Liver (tissue), 9 donors: ENCODE results near the gene EGLN1. TPM values are rescaled to one million over a fixed set of nuclear protein-coding genes. Genes with fewer than 3 reads are reported as not detected.

Source experiments
- DNase-seq: peaks from one replicate; pipeline ENCODE4 v3.0.0-alpha.2; 2017; ENCODE audit warnings: low spot score
- H3K27ac ChIP-seq, 2 donors: one replicate each; pipeline ENCODE4 v1.7.0; 2013; ENCODE audit warnings: inconsistent platforms in 2 of 2, low read length in 2 of 2, control low read depth in 1 of 2, low read depth in 1 of 2, mild to moderate bottlenecking in 1 of 2
- H3K27me3 ChIP-seq, 4 donors: one replicate each; pipeline versions ENCODE4 v1.6.1 to v1.7.0; 2013; ENCODE audit warnings: low read length in 3 of 4, inconsistent platforms in 1 of 4, mild to moderate bottlenecking in 1 of 4, moderate library complexity in 1 of 4; ENCODE audit not compliant: control insufficient read depth in 4 of 4, insufficient read depth in 4 of 4
- H3K36me3 ChIP-seq, 4 donors: one replicate each; pipeline versions ENCODE4 v1.6.1 to v1.7.0; 2013; ENCODE audit warnings: low read length in 3 of 4, mild to moderate bottlenecking in 3 of 4, low read depth in 1 of 4, moderate library complexity in 1 of 4; ENCODE audit not compliant: control insufficient read depth in 4 of 4, insufficient read depth in 3 of 4
- H3K4me1 ChIP-seq, 4 donors: one replicate each; pipeline versions ENCODE4 v1.6.1 to v1.7.0; 2013; ENCODE audit warnings: low read length in 3 of 4, mild to moderate bottlenecking in 3 of 4, moderate library complexity in 1 of 4; ENCODE audit not compliant: control insufficient read depth in 4 of 4, insufficient read depth in 4 of 4
- H3K4me3 ChIP-seq, 3 donors: one replicate each; pipeline versions ENCODE4 v1.6.1 to v1.7.0; 2013; ENCODE audit warnings: low read length in 3 of 3, control low read depth in 1 of 3, low read depth in 1 of 3, mild to moderate bottlenecking in 1 of 3
- H3K9ac ChIP-seq, 2 donors: one replicate each; pipeline ENCODE4 v1.7.0; 2013; ENCODE audit warnings: low read length in 2 of 2, mild to moderate bottlenecking in 2 of 2, moderate library complexity in 2 of 2, control low read depth in 1 of 2, low read depth in 1 of 2
- H3K9me3 ChIP-seq, 4 donors: one replicate each; pipeline versions ENCODE4 v1.6.1 to v1.7.0; 2013; ENCODE audit warnings: low read length in 3 of 4; ENCODE audit not compliant: control insufficient read depth in 4 of 4
- EGR1 ChIP-seq, 2 donors: IDR thresholded peaks; 2 replicates each; pipeline ENCODE4 v1.6.1; 2016 to 2018; ENCODE audit warnings: antibody characterized with exemption in 2 of 2, low read depth in 2 of 2
- FOXA1 ChIP-seq: IDR thresholded peaks from 2 replicates; pipeline ENCODE4 v1.6.1; 2016; ENCODE audit warnings: antibody characterized with exemption
- FOXA2 ChIP-seq: IDR thresholded peaks from 2 replicates; pipeline ENCODE4 v1.6.1; 2016; ENCODE audit warnings: antibody characterized with exemption
- GABPA ChIP-seq, 2 donors: IDR thresholded peaks in 1 of 2; conservative IDR thresholded peaks in 1 of 2; 2 replicates each; pipeline ENCODE4 v1.6.1; 2016; ENCODE audit warnings: antibody characterized with exemption in 2 of 2, mild to moderate bottlenecking in 1 of 2, moderate library complexity in 1 of 2
- HNF4A ChIP-seq, 2 donors: conservative IDR thresholded peaks; 2 replicates each; pipeline ENCODE4 v1.6.1; 2016; ENCODE audit warnings: antibody characterized with exemption in 2 of 2, mild to moderate bottlenecking in 2 of 2
- HNF4G ChIP-seq: IDR thresholded peaks from 2 replicates; pipeline ENCODE4 v1.6.1; 2016; ENCODE audit warnings: antibody characterized with exemption
- JUND ChIP-seq, 2 donors: IDR thresholded peaks; 2 replicates each; pipeline ENCODE4 v1.6.1; 2016; ENCODE audit warnings: antibody characterized with exemption in 2 of 2
- NR2F2 ChIP-seq: IDR thresholded peaks from 2 replicates; pipeline ENCODE4 v1.6.1; 2016; ENCODE audit warnings: antibody characterized with exemption
- RAD21 ChIP-seq, 2 donors: IDR thresholded peaks; 2 replicates each; pipeline ENCODE4 v1.6.1; 2016; ENCODE audit warnings: antibody characterized with exemption in 2 of 2, mild to moderate bottlenecking in 2 of 2
- RXRA ChIP-seq, 2 donors: IDR thresholded peaks; 2 replicates each; pipeline ENCODE4 v1.6.1; 2017 to 2018; ENCODE audit warnings: antibody characterized with exemption in 2 of 2, mild to moderate bottlenecking in 1 of 2
- SP1 ChIP-seq: IDR thresholded peaks from 2 replicates; pipeline ENCODE4 v1.6.1; 2018; ENCODE audit warnings: antibody characterized with exemption, mild to moderate bottlenecking
- TAF1 ChIP-seq: conservative IDR thresholded peaks from 2 replicates; pipeline ENCODE4 v1.6.1; 2016; ENCODE audit warnings: antibody characterized with exemption, mild to moderate bottlenecking
- YY1 ChIP-seq: IDR thresholded peaks from 2 replicates; pipeline ENCODE4 v1.6.1; 2016; ENCODE audit warnings: antibody characterized with exemption, mild to moderate bottlenecking
- WGBS: extraction: QIAGEN DNeasy Blood & Tissue Kit; methylation state at CpG from one replicate; pipeline ENCODE4 v1.1.7; 2013; 5-methylcytosine and 5-hydroxymethylcytosine counted together
- polyA plus RNA-seq, 2 donors: library from polyadenylated mRNA; stranded (reverse) in 1 of 2; unstranded in 1 of 2; fragments of 200-250 nt in 1 of 2; fragments of >200 nt in 1 of 2; fragmentation: Nextera tagmentation in 1 of 2; extraction: Ambion mirVana in 1 of 2; gene quantifications; one replicate each; pipeline versions ENCODE4 v1.2.1 to v1.2.3, GENCODE V29; 2013 to 2015
- total RNA-seq, 2 donors: library from RNA; depleted of rRNA; stranded (reverse); fragments of >200 nt; gene quantifications; one replicate each; pipeline ENCODE4 v1.2.3, GENCODE V29; 2014
- TF ChIP-seq, protein P1 (sequence below): IDR thresholded peaks from 2 replicates; pipeline ENCODE4 v1.6.1; 2016; ENCODE audit warnings: antibody characterized with exemption
- TF ChIP-seq, protein P2 (sequence below): fragments of 150-350 bp; IDR thresholded peaks from 2 replicates; pipeline ENCODE4 v1.5.1; 2017; ENCODE audit warnings: improper control_type of control experiment, low read depth, low read length; ENCODE audit not compliant: missing input control
- TF ChIP-seq, protein P3 (sequence below): IDR thresholded peaks from 2 replicates; pipeline ENCODE4 v1.6.1; 2016; ENCODE audit warnings: antibody characterized with exemption
- TF ChIP-seq, protein P4 (sequence below): IDR thresholded peaks from 2 replicates; pipeline ENCODE4 v1.6.1; 2016; ENCODE audit warnings: antibody characterized with exemption, mild to moderate bottlenecking
- TF ChIP-seq, protein P5 (sequence below): IDR thresholded peaks from 2 replicates; pipeline ENCODE4 v1.6.1; 2016; ENCODE audit warnings: antibody characterized with exemption
- donor health status: healthy.
- donor health status: healthy.
- donor health status: healthy.
- donor health status: healthy.
- donor health status: healthy.

EGLN1 gene
- total and polyA plus RNA-seq, 4 donors = 7.2 to 44.8 (median 22.2) TPM

DNA sequence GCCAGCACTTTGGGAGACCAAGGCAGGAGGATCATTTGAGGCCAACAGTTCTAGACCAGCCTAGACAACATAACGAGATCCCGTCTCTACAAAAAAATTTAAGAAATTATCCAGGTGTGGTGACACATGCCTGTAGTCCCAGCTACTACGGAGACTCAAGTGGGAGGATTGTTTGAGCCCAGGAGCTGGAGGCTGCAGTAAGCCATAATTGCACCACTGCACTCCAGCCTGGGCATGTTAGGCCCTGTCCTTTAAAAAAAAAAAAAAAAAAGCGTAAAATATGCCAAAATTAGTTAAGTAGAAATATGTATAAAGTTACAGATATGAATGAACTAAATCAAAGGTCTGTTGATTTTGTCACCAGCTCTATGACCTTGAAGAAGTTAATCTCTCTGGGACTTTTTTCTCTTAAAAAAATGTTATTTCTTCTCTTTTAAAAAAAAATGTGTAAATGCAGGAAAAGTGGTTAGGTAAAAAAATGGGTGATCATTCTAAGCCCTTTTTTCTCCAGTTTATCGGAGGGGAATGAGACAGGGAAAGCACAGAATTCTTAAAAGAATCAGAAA is 7.0 kb downstream of the EGLN1 start:
- H3K9me3 ChIP-seq = no peaks in the 10 kb centered on the region
- H3K4me1 ChIP-seq = peaks cover 14 to 43% (median 25%) of the 10 kb centered on the region in 4 donors
- no peaks in the 10 kb centered on the region for H3K27me3 ChIP-seq
- no peak overlapping the region for H3K9ac ChIP-seq
- no peak for DNase-seq
- no peak for TF ChIP-seq SP1
- TF ChIP-seq HNF4G = no peak
- TF ChIP-seq, protein P1, sequence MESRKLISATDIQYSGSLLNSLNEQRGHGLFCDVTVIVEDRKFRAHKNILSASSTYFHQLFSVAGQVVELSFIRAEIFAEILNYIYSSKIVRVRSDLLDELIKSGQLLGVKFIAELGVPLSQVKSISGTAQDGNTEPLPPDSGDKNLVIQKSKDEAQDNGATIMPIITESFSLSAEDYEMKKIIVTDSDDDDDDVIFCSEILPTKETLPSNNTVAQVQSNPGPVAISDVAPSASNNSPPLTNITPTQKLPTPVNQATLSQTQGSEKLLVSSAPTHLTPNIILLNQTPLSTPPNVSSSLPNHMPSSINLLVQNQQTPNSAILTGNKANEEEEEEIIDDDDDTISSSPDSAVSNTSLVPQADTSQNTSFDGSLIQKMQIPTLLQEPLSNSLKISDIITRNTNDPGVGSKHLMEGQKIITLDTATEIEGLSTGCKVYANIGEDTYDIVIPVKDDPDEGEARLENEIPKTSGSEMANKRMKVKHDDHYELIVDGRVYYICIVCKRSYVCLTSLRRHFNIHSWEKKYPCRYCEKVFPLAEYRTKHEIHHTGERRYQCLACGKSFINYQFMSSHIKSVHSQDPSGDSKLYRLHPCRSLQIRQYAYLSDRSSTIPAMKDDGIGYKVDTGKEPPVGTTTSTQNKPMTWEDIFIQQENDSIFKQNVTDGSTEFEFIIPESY = no peak
- TF ChIP-seq RXRA (IDR thresholded peaks at IDR 0.05) = no peak
- no peak for TF ChIP-seq NR2F2
- no peak for TF ChIP-seq JUND (IDR thresholded peaks at IDR 0.05)
- no peak for TF ChIP-seq HNF4A (conservative IDR thresholded peaks at IDR 0.05)
- TF ChIP-seq FOXA2 = no peak
- TF ChIP-seq GABPA (IDR thresholded peaks at IDR 0.05 in 1 of 2, conservative IDR thresholded peaks at IDR 0.05 in 1 of 2) = no peak
- TF ChIP-seq RAD21 (IDR thresholded peaks at IDR 0.05) = no peak
- TF ChIP-seq, protein P2, sequence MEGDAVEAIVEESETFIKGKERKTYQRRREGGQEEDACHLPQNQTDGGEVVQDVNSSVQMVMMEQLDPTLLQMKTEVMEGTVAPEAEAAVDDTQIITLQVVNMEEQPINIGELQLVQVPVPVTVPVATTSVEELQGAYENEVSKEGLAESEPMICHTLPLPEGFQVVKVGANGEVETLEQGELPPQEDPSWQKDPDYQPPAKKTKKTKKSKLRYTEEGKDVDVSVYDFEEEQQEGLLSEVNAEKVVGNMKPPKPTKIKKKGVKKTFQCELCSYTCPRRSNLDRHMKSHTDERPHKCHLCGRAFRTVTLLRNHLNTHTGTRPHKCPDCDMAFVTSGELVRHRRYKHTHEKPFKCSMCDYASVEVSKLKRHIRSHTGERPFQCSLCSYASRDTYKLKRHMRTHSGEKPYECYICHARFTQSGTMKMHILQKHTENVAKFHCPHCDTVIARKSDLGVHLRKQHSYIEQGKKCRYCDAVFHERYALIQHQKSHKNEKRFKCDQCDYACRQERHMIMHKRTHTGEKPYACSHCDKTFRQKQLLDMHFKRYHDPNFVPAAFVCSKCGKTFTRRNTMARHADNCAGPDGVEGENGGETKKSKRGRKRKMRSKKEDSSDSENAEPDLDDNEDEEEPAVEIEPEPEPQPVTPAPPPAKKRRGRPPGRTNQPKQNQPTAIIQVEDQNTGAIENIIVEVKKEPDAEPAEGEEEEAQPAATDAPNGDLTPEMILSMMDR = no peak
- TF ChIP-seq, protein P3, sequence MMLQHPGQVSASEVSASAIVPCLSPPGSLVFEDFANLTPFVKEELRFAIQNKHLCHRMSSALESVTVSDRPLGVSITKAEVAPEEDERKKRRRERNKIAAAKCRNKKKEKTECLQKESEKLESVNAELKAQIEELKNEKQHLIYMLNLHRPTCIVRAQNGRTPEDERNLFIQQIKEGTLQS = no peak
- no peak for TF ChIP-seq FOXA1
- TF ChIP-seq EGR1 (IDR thresholded peaks at IDR 0.05; ENCODE audit: low read depth in 2 of 2) = no peak
- no peak for TF ChIP-seq YY1
- TF ChIP-seq, protein P4, sequence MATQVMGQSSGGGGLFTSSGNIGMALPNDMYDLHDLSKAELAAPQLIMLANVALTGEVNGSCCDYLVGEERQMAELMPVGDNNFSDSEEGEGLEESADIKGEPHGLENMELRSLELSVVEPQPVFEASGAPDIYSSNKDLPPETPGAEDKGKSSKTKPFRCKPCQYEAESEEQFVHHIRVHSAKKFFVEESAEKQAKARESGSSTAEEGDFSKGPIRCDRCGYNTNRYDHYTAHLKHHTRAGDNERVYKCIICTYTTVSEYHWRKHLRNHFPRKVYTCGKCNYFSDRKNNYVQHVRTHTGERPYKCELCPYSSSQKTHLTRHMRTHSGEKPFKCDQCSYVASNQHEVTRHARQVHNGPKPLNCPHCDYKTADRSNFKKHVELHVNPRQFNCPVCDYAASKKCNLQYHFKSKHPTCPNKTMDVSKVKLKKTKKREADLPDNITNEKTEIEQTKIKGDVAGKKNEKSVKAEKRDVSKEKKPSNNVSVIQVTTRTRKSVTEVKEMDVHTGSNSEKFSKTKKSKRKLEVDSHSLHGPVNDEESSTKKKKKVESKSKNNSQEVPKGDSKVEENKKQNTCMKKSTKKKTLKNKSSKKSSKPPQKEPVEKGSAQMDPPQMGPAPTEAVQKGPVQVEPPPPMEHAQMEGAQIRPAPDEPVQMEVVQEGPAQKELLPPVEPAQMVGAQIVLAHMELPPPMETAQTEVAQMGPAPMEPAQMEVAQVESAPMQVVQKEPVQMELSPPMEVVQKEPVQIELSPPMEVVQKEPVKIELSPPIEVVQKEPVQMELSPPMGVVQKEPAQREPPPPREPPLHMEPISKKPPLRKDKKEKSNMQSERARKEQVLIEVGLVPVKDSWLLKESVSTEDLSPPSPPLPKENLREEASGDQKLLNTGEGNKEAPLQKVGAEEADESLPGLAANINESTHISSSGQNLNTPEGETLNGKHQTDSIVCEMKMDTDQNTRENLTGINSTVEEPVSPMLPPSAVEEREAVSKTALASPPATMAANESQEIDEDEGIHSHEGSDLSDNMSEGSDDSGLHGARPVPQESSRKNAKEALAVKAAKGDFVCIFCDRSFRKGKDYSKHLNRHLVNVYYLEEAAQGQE = no peak
- no peak for TF ChIP-seq TAF1
- TF ChIP-seq, protein P5, sequence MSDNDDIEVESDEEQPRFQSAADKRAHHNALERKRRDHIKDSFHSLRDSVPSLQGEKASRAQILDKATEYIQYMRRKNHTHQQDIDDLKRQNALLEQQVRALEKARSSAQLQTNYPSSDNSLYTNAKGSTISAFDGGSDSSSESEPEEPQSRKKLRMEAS = no peak
- 96% methylated on average over 5 of the region's 5 CpGs for WGBS
- no peak overlapping the region for H3K27ac ChIP-seq
- H3K36me3 ChIP-seq = no peaks in the 10 kb centered on the region
- H3K4me3 ChIP-seq = no peak overlapping the region
